Activated CD8-positive, alpha-beta memory T cell treated with anti-CD3 and anti-CD28 coated beads for 36 hours (primary cell): ENCODE results near the gene RAF1. TPM values are rescaled to one million over a fixed set of nuclear protein-coding genes. Genes with fewer than 3 reads are reported as not detected.

Source experiments
- CTCF ChIA-PET: fragments of 350-600 bp; sonication (Branson Sonifier 250); formaldehyde crosslinking; loops from one replicate; lab custom pipeline; 2021; ENCODE audit warnings: antibody characterized with exemption; lab: Charles Lee
- POLR2A ChIA-PET: fragments of 350-600 bp; sonication (Branson Sonifier 250); formaldehyde crosslinking; loops from one replicate; lab custom pipeline; 2021; ENCODE audit warnings: antibody characterized with exemption; lab: Charles Lee
- total RNA-seq, 2 experiments: library from RNA; stranded (reverse); gene quantifications; one replicate each; pipeline ENCODE4 v1.2.3, GENCODE V29; 2021

The RAF1 gene
- total RNA-seq, 2 experiments from 2014 or later, result 79.8 to 80.9 TPM

DNA sequence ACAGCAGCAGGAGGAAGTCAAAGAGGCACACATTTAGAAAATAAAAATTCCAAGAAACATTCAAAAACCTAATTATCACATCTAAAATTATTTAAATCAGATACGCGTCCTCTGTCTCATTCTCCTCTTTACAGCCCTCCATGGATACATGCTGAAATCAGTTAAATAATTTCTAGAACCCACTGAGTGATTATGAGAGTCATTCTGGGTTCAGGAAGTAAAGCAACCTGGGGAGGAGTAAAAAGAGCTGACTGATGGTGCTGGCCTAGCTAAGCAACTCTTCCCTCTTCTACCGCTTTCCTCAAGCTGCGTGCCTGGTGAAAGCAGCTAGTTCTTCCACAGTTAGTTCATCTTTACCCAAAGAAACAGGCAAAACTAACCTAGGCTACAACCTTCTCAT is 48.7 kb downstream of the RAF1 start:
- ChIA-PET CTCF (interaction anchor here (0.9 kb wide), 1 partner anchor 107 kb away, joined by 3 read pairs; no protein-coding TSS in a partner anchor), POLR2A (interaction anchor here (1.0 kb wide), 1 partner anchor 31 kb away, joined by 3 read pairs; no protein-coding TSS in a partner anchor)

DNA sequence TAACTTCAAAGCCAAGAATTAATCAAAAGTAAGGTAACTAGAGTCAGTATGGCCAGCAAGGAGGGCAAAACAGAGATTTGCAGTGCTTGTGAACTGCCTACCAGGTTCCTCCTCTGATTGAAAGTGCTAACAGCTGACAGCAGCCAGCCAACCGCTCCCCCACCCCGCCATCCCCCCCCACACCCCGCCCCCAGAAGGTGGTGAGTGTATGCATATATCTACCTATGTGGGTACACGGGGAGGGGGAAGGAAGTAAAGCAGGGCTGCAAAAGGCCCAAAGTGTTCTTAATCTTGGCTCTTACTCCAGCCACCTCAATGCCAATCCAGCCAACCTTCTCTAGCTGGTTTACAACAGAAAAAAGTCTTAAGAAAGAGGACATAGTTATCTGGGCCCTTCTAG is 50.7 kb downstream of the RAF1 start:
- ChIA-PET CTCF (interaction anchor here (0.7 to 0.9 kb wide), 2 partner anchors 12 to 35 kb away, joined by 3 to 4 read pairs; no protein-coding TSS in a partner anchor), POLR2A (no interaction called here)

DNA sequence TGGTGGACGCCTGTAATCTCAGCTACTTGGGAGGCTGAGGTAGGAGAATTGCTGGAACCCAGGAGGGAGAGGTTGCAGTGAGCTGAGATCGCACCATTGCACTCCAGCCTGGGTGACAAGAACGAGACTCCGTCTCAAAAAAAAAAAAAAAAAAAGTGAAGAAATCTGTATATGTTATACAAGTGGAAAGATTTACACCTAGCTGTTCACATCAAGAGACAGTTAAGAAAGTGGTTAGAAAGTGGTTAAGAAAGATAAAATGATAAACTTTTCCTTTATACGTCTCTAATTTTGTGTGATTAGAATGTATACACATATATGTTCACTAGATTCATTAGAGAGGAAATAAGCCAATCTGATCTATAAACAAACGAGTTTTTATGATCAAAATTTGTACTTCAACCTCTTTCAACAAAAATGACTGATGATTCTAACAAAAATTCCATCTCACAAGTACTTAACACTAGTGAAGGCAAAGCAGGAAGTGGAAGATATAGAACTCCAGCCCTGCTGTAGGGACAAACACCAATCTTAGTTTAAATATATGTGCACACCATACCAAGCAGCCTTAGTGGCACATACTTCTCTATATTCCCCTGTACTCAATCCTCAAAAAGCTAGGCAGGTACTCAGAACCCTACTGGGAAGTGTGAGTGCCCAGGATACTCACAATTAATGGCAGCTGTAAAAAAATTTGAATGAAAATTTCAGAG is 51.2 kb downstream of the RAF1 start:
- CTCF ChIA-PET, result interaction anchor here (0.7 to 1.3 kb wide), 4 partner anchors 11 to 36 kb away, joined by 3 to 4 read pairs (median 3); no protein-coding TSS in a partner anchor
- POLR2A ChIA-PET, result no interaction called here

DNA sequence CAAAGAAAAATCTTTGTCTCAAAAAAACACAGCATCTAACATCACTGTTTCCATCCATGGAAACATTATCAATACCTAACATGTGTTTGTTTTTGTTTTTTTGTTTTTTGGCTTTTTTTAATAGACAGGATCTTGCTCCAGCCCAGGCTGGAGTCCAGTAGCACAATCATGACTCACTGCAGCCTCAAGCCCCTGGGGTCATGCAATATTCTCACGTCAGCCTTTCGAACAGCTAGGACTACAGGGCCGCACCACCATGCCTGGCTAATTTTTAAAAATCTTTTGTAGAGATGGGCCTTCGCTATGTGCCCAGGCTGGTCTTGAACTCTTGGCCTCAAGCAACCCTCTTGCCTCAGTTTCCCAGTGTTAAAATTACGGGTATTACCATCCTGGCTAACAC is 52.8 kb downstream of the RAF1 start:
- POLR2A ChIA-PET, result no interaction called here
- CTCF ChIA-PET, result interaction anchor here (0.9 to 1.3 kb wide), 3 partner anchors 8 to 14 kb away, joined by 3 read pairs; no protein-coding TSS in a partner anchor

DNA sequence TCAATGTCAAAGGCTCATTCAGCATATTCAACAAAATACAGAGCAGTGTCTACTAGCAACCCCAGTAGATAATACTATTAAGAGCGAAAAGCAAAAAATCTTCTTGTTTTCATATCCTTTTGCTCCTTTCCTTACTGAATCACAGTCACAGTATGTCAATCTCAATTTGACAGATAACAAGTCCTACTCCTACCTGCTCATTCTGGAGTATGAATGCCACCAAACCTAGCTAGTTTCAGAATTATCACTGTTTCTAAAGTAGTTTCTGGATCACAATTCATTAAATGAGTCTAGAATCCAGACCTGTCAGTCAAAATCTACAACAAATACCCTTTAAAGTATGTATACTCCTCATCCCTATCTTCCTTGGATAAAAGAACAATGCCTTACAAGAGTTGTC is 55.5 kb downstream of the RAF1 start:
- POLR2A ChIA-PET, result interaction anchor here (0.6 kb wide), 1 partner anchor 233 kb away, joined by 3 read pairs; no protein-coding TSS in a partner anchor
- CTCF ChIA-PET, result interaction anchor here (0.6 kb wide), 1 partner anchor 25 kb away, joined by 3 read pairs; no protein-coding TSS in a partner anchor

DNA sequence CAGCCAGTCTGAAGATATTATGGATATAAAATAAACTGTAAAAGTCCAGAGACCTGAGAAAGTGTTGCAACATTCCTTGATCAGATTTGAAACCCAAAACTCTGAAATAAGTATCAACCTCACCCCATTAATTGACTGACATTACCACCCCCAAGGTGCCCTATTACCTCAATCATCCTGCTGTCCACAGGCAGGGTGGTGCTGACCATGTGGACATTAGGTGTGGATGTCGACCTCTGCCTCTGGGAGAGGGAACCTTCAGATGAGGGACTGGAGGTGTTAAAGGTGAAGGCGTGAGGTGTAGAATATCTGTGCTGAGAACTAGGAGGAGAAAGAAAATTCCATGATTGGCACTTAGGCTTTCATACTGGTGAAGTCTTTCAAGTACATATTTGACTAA is 59.9 kb downstream of the RAF1 start:
- CTCF ChIA-PET, result no interaction called here
- POLR2A ChIA-PET, result no interaction called here

DNA sequence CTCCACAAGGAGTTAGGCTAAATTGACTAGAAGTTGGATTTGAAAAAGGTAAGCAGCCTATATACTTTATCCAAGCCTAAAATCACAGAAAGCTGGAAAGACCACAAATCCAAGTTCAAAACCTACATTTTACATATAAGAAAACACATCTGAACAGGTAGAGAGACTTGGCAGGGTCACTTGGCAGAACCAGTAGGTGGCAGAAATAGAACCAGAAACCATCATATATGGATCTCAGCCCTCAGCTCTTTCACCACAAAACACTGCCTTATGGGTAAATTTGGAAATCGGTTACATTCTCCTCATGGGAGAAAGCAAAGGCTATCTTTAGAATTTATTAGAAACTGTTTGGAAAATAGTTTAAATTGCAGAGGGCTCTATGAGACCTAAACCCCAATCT is 62.8 kb downstream of the RAF1 start:
- ChIA-PET POLR2A (no interaction called here), CTCF (interaction anchor here (0.7 to 1.5 kb wide), 3 partner anchors 11 to 25 kb away, joined by 3 read pairs; no protein-coding TSS in a partner anchor)

DNA sequence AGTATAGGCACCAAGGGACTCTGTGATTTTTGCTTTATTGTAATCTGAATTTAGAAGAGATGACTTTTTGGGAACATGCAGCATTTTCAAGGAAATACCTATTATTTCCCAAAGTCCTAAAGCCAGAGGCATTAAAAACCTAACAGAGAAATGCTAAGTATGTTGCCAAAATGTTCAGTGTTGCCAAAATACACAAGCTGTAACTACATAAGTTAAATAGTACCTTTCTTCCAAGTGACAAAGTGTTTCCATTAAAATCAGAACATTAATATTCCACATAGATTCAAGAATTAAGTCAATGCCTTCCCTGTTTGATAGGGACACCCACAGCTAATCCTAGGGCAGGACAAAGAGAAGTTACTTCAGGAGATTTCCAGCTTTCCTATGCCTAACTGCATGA is 65.0 kb downstream of the RAF1 start:
- ChIA-PET POLR2A (no interaction called here), CTCF (no interaction called here)

DNA sequence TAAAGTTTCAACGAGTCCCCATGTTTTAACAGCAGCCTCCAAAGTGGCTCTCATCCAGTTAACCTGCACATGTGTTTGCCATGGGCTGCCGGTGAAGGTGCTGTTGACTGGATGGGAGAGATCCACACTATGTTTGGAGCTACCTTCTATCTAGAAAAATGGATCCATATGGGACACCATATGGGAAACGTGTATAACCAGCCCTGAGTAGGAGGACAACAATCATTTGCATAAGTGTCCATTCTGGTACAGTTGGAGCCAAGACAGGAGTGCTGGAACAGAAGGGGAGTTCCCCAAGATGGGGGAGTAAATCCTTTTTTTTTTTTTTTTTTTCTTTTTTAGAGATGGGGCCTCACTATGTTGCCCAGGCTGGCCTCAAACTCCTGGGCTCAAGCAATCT is 70.4 kb downstream of the RAF1 start:
- ChIA-PET POLR2A (no interaction called here), CTCF (no interaction called here)

DNA sequence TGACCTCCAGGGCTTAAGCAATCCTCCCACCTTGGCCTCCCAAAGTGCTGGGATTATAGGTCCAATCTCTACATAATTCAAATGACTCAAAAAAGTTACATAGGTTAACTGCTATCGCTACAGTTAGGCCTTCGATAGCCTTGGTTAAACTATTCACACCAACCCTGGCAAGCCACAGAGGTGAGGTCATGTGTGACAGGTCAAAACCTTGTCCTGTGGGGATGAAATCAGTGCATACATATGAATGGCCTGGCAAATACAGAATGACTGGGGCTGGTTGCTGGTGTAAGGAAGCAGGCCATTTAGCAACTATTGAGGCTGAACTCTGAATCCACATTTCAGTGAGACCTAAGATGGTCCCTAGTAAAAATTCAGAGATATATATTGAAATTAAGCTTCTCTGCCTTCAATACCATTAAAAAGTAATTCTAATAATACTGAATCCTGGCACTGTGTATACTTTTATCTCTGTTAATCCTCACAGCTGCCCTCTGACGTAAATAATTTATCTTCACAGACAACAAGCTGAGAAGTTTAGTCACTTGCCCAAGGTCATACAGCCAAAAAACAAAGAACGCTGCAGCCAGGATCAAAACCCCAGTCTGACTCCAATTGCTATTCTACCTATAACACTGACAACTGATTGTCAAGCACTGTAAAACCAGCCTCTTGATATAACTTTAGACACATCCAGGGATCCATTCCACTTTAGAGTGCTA is 71.8 kb downstream of the RAF1 start:
- ChIA-PET CTCF (no interaction called here), POLR2A (no interaction called here)

DNA sequence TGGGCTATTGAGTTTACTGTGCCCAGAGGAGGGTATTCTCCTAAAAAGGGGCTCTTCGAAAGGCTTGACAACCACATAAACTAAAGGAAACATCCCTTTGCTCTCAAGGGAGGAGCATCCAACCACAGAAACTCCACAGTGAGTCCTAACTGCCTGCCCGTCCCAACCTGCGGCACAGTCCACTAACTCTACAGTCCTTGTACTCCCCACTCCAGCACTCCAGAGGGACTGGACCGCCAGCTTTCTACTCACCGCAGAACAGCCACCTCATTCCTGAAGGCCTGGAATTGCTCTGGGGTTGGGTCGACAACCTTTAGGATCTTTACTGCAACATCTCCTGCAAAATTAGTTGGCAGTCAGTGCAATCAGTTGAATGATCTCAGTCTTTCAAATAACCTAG is 72.5 kb downstream of the RAF1 start:
- POLR2A ChIA-PET, result no interaction called here
- CTCF ChIA-PET, result no interaction called here

DNA sequence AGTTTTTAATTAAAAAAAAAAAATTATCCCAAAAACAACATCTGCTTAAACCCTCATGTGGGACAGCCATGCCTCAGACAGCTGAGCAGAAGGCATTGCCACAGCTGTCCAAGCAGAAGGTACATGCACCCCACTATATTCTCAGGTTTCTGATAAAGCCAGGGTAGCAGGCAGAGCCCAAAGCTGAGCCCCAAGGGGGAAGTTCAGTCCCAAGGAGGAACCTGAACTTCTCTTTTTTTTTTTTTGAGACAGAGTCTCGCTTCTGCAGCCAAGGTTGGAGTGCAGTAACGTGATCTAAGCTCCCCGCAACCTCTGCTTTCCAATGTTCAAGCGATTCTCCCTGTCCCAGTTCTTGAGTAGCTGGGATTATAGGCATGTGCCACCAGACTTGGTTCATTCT is 73.8 kb downstream of the RAF1 start:
- CTCF ChIA-PET, result interaction anchor here (0.7 kb wide), 1 partner anchor 16 kb away, joined by 3 read pairs; no protein-coding TSS in a partner anchor
- POLR2A ChIA-PET, result no interaction called here

DNA sequence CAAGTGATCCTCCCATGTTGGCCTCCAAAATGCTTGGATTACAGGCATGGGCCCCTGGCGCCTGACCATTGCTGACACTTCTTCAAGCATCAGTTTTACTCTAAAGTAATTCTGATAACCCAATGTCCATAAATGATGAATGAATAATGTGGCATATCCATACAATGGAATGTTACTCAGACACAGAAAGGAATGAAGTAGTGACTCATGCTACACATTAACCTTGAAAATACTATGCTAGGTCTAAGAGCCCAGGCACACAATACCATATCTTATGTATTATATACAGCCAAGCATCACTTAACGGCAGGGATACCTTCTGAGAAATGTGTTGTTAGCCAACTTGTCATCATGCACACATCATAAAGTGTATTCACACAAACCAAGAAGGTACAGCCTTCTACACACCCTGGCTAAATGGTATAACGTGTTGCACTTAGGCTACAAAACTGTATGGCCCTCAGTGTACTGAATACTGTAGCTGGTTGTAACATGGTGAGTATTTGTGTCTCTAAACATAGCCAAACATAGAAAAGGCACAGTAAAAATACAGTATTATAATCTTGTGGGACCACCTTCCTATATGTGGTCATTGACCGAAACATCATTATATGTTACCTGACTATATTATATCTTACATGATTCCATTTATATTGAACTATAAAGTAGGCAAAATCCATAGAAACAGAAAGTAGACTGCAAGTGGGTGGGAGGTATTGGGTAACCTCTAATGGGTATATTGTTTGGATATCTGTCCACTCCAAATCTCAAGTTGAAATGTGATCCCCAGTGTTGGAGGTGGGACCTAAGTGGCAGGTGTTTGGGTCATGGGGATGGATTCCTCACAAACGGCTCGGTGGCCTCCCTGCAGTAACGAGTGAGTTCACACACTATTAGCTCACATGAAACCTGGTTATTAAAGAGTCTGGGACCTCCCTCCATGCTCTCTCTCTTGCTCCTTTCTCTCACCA is 75.6 kb downstream of the RAF1 start:
- ChIA-PET POLR2A (no interaction called here), CTCF (no interaction called here)

DNA sequence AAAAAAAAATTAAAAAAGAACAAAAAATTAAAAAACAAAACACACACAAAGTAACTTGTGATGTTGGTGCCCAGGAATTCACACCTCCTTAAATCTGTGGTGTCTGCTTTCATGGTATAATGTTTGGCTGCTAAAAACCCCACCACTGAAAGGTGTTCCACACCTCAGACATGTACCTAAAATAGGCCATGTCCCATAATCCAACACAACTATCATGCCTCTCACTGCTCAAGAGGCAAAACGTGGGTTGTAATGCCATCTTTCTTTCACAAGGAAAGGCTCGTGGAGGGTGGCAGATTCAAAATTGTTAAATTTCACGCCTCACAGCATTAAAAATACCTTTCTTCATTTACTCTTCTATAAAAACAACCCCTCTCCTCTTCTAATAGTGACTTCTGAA is 77.5 kb downstream of the RAF1 start:
- ChIA-PET CTCF (no interaction called here), POLR2A (no interaction called here)

DNA sequence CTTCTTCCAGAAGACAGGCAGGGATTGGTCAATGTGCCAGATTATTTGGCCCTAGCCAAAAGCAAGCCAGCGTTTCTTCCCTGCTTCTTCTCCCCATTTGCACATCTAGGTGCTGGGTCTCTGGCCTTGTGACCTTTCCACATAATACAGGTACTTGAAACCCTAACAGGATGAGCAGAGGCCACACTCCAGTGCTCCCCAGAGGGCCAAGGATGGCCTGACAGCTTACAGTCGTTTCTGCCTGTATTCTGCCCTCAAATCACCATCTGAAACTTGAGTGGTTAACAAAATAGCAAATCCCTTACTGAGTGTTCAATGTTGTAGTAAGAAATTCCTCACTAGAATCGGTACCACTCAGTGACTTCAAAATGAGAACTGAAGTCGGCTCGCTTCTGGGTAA is 77.9 kb downstream of the RAF1 start:
- CTCF ChIA-PET, result no interaction called here
- POLR2A ChIA-PET, result no interaction called here

DNA sequence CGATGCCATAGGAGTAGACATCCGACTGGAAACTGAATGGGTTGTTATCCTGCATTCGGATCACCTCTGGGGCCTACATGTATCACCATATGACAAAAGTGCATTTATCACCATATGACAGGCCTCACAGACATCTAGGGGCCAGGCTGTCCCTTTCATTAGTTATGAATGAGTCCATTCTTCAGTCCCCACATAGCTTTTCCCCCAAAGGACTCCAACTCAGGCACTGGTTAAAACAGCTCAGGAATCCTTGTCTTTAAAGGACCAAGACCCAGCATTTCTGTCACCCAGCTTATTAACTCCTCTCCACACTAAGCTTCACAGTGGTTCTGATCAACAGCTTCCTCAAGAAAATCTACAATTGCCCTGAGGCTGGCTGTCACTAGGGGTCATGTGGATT is 78.7 kb downstream of the RAF1 start:
- ChIA-PET CTCF (interaction anchor here (0.6 kb wide), 1 partner anchor 74 kb away, joined by 3 read pairs; no protein-coding TSS in a partner anchor), POLR2A (no interaction called here)

DNA sequence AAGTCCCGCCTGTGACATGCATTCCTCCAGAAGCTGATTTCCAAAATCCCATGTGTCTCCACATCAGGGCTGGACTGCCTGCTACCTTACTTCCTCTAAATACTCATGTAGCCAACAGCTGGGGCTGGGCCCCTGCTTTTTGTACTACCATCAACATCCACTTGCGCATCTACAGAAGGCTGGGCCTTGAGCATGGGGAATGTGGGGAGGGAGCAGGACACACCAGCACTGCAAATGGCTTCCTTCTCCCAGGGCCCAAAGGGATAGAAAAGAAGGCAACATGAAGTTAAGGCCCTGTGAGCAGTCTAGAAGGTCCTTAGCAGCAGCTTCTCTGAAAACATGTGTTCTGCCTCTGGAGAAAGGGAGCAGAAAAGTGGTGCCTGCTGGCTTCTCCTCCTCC is 79.8 kb downstream of the RAF1 start:
- ChIA-PET POLR2A (no interaction called here), CTCF (interaction anchor here (0.6 kb wide), 1 partner anchor 13 kb away, joined by 5 read pairs; no protein-coding TSS in a partner anchor)

DNA sequence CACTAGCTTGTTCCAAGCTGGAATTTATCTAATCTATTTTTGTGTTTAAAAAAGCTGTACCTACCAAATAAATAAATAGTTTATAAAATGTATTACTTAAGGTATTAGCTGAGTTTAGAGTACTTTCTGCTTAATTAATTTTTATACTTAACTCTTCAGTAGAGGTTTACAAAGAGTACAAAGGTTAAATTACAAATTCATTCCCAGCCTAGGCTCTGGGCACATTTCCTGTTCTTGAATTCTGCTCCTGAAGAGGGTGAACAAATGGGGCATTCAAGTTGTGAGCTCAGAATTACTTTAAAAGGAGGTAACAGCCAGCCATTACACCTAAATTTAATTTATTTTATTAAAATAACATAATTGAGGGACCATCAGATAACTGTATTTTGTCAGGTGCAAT is 80.6 kb downstream of the RAF1 start:
- ChIA-PET CTCF (no interaction called here), POLR2A (no interaction called here)

DNA sequence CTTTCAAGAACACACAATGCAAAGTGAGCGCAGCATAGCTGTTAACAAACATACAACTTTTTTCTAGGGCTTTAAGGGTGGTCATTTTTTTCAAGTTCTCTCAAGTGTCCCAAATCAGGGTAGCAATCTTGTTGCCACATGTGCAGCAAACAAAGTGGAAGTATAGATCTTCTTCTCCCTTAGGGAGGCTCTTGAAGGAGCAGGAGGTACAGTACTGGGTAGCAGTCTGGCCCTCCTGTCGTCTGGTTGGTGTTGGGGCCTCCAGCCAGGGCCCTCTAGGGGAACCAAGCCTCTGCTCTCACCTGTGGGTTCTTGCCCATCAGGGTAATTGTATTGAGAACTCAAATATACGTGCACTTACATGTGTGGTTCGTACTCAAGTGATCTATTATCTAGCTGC is 81.2 kb downstream of the RAF1 start:
- ChIA-PET CTCF (interaction anchor here (0.6 kb wide), 1 partner anchor 738 kb away, joined by 3 read pairs; no protein-coding TSS in a partner anchor), POLR2A (no interaction called here)
